Vagina (tissue), 2 donors: ENCODE measurements around the gene DPT.

ENCODE experiments used
- CTCF ChIP-seq, 3 experiments: fragments of 450-650 bp in 2 of 3; fragments of 200-600 bp in 1 of 3; sonication (generic) in 1 of 3; IDR thresholded peaks; one replicate each; pipeline ENCODE4 v1.5.1; 2017 to 2019; ENCODE audit warnings: antibody characterized with exemption in 3 of 3, mild to moderate bottlenecking in 2 of 3, moderate library complexity in 2 of 3
- POLR2A ChIP-seq, 2 donors: fragments of 450-650 bp; IDR thresholded peaks; one replicate each; pipeline ENCODE4 v1.6.1; 2017; ENCODE audit warnings: antibody characterized with exemption in 2 of 2, mild to moderate bottlenecking in 2 of 2, moderate library complexity in 2 of 2
- POLR2AphosphoS5 ChIP-seq, 2 donors: sonication (generic); formaldehyde crosslinking; IDR thresholded peaks; one replicate each; pipeline ENCODE4 v1.9.0; 2017; ENCODE audit warnings: antibody characterized with exemption in 2 of 2, mild to moderate bottlenecking in 2 of 2, low read depth in 1 of 2; ENCODE audit not compliant: insufficient read depth in 1 of 2

DNA sequence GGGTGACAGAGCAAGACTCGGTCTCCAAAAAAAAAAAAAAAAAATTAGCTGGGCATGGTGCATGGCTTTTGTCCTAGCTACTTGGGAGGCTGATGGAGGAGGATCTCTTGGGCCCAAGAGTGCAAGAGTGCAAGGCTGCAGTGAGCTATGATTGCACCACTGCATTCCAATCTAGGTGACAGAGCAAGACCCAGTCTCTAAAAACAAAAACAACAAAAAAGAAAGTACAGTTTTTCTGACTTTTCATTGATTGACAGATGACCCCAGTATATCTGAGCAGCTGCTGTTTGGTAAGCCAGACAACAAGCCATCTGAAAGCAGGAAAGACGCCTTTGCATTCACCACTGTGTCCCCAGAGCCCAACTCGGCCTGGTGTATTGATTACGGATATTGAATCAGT is 10.9 kb upstream of the DPT start:
- TF ChIP-seq POLR2A (IDR thresholded peaks at IDR 0.05) (no peak), CTCF (IDR thresholded peaks at IDR 0.05) (no peak), POLR2AphosphoS5 (IDR thresholded peaks at IDR 0.05; ENCODE audit: insufficient read depth in 1 of 2, low read depth in 1 of 2) (no peak)
